Iris pigment epithelial cell (primary cell): ENCODE results near the gene DDRGK1.

Experiments
- DNase-seq: peaks from one replicate; pipeline ENCODE4 v3.0.0-alpha.2; 2011; ENCODE audit warnings: low read depth

Gene DDRGK1

DNA sequence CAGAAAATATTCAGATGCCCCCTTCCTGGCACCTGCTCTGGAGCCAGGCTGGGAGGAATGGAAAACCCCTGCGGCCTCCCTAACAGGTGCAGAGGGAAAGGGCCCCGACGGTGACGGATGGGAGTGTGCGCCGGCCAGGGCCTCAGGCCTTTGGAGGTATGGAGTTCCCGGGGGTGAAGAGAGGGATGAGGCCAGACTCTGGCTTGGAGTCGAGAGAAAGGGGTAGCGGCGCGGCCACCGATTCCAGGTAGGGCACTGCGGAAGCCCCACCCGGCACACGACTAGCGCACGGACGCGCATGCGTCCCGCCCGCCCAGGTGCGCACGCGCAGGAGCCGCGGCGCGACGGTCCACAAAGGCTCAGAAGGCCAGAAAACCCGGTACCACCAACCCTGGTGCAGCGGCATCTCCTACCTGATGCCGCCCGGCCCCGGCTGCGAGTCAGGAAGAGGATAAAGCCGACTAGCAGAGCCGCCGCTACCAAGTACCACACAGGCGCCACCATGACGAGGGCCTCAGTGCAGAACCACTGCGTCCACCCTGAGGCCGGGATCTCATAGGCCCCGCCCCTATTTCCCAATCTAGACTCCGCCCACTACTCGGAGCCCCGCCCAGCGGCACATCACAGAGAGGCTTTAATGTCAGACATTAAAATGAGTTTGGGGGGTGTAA, at the start of gene DDRGK1:
TSS of gene DDRGK1 (minus strand) at position 559 of the 671 bp plus-strand sequence. CDS start at position 504, 55 bp downstream.
- DNase-seq = peak; percentile 78

DNA sequence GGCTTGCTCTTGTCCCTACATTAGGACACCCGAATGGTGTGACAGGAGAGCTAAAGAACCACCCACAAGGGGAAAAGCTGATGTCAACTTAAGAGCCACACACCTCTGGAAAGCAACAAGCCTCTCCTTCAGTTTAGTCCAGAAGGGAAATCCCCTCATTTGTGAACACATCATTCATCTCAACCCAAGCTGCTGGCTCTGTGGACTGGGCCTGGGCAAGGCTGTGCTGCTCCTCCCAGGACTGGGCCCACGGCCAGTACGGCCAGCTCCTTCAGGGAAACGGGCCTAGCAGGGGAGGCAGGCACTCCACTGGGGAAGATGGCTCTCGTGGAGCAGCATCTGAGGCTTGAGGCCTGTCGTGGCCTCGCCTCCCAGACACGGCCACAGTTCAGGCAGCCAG, 47.3 kb upstream of the DDRGK1 start:
- DNase-seq = peak; percentile 34

DNA sequence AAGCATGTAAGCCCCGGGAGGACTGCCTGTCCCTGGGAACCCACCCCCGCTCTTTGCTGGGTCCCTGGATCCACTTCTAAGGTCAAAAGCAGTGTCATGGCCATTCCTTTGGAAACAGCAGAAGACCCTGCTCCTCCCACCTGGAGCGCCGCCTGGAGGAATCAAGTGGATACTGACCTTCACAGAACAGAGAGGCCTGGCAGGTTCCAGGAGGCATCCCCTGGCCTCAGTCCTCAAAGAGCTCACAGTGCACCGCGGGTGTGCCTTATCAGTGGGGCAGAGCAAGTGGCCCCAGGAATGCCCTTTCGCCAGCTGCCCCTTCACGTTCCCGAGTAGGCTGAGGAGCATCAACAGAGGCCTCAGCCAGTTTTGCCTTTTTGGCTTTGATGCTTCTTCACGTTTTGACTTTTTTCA, 45.6 kb upstream of the DDRGK1 start:
- no peak for DNase-seq

DNA sequence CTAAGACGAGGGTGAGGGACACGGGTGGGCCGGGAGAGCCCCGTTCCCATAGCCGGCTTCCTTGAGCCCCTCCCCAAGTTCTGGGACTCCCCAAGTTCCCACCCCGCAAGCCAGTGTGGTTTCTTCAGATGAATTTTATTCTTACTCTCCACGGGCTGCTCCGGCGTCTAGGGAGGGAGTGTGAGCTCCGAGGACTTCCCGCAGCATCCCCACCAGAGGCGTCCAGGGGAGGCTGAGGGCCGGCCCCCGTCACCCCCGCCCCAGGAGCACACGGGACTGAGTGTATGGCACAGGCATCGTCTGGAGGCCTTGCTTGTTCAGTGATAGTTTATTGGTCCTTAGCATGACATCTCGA, 44.5 kb upstream of the DDRGK1 start:
- no peak for DNase-seq

DNA sequence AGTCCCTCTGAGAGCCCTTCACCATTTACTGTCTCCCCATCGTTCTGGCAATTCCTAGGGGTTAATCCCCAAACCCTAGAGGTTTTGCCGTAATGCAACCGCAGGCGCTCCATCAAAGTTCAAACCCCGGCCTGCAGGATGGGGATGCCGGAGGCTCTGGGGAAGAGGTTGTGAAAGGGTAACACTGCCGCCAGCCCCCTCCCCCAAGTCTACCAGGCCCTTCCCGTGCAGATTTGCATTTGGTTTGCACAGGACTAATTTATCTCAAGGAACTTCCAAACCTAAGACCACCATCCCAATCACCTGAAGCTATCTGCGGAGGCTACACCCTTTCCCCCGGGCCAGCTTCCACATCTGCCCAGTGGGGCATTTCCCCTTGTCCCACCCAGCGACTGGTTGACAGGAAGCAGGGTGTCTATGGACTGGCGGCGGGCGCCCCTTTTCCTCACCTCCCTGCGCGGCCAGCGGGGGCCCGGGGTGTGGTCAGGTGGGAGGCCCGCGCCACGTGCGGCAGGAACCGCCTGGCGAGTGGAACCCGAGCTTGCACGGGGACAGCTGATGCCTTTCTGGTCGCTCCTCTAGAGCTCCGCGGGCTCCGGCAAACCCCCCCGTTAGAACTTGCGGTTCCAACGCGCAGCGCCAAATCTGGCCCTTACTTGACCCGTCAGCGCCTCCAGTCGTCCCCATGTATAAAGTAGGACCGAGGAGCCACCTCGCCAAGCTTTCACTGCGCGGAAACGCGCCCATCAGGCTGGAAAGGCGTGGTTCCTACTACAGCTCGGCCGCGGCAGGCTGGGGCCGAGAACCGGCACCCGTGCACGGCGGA, 43.9 kb upstream of the DDRGK1 start:
- peak; percentile 43 for DNase-seq

DNA sequence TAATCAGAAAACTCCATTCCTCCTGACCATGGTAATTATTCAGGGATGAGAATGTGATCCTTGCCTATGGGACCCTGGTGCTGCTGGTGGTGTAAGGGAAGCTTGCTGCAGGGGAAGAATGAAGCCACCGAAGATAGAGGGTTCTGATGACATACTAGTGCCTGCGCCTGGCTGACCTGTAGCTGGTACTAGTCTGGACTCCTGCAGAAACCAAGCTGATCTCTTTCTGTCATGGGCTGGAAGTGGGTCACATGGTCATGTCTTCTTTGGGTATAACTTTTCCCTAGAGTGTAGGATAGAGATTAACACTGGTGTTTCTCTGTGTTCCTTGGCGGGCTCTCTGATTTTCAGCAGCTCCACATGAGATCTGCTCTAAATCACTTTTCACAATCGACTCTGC, 43.2 kb upstream of the DDRGK1 start:
- DNase-seq = no peak

DNA sequence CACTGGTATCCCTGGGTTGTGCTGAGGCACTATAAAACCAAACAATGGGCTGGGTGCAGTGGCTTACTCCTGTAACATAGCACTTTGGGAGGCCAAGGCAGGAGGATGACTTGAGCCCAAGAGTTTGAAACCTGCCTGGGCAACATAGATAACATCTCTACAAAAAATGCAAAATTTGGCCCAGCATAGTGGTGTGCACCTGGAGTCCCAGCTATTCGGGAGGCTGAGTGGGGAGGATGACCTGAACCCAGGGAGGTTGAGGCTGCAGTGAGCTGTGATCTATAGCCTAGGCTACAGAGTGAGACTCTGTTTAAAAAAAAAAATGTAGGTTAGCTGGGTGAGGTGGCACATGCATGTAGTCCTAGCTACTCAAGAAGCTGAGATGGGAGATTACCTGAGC, 42.2 kb upstream of the DDRGK1 start:
- DNase-seq = no peak

DNA sequence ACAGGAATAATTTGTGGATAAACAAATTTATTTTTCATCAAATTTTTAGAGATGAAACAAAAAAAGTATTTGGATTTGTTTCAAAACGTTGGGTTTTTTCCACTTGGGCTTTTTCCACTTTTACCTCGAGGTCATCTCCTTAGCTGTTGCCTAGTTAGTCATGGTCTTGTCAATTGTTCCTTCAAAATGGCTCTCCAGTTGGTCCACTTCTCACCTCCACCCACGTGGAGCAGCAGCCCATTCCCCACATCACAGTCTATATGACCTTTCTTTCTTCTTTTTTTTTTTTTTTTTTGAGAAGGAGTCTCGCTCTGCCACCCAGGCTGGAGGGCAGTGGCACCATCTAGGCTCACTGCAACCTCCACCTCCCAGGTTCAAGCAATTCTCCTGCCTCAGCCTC, 41.2 kb upstream of the DDRGK1 start:
- DNase-seq = no peak

DNA sequence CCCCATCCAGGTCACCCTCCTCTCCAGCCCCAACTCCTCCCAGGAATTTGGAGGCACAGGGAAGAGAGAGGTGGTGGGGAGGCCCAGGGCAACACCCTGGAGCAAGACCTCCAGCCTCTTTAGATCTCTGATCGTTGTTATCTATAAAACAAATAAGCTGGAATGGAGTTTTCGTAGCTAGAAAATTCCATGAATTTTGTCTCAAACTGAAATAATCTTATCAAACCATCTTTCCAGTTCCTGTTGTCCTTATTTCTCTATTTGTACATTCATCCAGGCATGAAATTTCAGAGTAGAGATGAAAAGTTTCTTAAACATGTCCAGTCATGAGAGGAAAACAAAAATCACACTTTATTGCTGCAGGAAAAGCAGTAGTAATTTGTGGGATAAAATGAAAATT, 40.7 kb upstream of the DDRGK1 start:
- DNase-seq = no peak

DNA sequence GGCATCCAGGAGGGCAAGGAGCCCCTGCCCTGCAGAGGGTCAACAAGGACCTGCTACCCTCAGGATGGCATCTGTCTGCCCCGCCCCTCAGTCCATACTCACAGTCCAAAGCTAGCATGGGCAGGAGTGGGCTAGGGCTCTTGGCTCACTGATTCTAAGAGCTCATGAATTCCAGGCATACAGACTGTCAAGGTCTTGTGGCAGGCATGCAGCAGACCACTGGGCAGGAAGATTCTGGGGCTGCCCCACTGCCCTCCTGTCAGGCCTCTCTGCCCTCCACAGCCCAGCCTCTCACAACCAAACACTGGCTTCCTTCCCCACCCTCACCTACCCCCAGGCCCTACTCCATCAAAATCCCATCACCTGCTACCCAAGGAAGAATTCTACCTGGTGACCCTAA, 40.1 kb upstream of the DDRGK1 start:
- no peak for DNase-seq

DNA sequence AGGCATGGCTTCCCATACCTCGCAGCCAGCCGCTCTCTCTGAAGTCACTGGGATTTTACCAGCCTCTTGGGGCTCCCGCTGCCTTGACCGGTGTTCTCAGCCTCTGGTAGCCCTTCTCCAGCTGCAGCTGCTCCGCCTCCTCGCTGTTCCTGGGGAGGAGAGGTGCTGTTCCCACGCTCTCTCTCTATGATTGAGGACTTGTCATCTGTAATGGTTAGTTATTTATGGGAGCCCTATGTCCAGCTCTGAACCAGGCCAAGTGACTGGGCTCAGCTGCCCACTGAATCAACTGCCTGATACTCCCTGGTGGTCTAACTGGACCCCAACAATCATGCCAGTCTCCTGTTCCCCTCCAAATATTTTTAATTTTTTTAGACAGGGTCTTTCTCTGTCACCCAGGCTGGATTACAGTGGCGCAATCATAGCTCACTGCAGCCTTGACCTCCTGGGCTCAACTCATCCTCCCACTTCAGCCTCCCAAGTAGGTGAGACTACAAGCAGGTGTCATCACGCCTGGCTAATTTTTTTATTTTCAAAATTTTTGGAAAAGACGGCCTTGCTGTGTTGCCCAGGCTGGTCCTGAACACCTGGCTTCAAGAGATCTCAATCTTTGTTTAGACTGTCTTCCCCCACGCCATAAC, 39.4 kb upstream of the DDRGK1 start:
- DNase-seq = no peak

DNA sequence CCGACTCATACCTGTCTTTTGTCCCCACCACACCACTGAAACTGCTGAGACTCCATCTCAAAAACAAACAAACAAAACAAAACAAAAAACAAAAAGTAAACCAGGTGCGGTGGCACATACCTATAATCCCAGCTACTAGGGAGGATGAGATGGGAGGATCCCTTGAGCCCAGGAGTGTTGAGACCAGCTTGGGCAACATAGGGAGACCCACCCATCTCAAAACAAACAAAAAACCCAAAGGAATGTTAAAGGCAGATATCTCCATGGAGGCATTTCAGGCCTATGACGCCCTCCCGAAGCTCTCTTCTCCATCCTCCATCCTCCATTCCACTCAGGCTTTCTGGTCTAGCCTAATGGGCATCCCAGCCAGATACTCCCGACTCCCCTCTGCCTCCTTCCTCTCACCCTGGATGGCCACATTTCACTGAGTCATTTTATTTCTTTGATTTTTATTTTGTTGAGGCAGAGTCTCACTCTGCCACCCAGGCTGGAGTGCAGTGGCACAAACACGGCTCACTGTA, 37.8 kb upstream of the DDRGK1 start:
- no peak for DNase-seq

DNA sequence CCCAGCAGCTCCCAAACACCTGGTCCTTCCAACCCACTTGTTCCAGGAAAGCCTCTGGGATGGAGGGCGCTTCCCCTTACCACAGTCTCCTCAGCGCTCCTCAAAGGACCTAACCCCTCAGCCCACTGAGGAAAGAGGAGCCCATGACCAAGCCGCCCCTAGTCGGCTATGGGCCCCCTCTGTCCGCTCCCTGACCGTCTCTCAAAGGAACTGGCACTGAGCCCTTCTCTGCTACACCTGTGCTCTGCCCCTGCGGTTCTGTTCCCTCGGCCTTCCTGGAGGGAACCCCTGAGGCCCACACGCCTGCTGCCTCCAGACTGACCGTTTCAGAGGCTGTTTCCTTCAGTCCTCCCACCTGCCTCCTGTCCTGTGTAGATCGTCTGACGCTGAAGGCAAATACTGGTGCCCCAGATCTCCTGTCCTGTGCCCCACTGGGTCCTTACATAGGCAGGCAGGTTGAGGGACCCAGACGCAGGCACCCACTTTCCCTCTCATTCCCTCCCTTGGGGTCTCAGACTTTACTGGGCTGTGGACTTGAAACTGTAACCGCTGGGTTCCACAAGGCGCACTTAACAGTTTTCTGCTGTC, 36.4 kb upstream of the DDRGK1 start:
- DNase-seq = no peak

DNA sequence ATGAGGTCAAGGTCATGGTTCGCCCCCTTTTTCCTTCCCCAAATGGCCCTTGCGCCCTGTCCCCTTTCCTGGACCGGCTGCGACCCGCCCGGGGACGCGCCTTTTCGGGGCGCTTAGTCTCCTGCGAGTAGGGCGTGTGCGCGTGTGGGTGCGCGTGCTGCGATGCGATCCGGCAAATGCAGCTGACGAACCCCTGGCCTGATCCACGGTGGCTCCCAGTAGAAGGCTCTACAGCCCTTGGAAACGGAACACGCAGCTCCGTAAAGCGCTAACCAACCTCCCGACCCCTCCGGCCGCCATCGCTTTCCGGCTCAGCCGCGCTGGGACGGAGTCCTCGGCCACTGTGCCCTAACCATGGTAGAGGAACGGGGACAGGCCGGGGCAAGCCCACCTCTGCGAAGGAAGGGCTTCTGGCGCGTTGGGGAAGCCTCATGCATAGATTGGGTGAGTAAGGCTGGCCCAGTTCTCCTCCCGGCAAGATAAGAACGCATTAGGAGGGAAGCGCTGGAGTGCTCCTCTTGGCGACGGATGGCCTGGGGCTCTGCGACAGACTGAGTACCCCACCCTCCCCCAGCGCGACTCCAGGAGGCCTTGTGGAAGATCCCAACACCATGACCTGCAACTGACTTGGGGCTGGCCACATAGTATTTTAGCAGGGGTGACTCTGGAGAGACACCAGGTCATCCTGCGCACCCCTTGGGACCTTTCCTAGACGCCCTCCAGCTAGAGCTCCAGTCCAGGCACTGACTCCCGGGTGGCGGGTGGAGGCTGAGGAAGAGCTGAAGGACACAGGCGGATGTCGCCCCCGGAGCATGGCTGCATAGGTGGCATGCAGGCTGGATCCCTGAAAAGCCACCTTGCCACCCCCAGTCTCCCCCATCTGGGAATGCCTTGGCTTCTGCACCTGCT, 35.6 kb upstream of the DDRGK1 start:
- peak; percentile 52 for DNase-seq

DNA sequence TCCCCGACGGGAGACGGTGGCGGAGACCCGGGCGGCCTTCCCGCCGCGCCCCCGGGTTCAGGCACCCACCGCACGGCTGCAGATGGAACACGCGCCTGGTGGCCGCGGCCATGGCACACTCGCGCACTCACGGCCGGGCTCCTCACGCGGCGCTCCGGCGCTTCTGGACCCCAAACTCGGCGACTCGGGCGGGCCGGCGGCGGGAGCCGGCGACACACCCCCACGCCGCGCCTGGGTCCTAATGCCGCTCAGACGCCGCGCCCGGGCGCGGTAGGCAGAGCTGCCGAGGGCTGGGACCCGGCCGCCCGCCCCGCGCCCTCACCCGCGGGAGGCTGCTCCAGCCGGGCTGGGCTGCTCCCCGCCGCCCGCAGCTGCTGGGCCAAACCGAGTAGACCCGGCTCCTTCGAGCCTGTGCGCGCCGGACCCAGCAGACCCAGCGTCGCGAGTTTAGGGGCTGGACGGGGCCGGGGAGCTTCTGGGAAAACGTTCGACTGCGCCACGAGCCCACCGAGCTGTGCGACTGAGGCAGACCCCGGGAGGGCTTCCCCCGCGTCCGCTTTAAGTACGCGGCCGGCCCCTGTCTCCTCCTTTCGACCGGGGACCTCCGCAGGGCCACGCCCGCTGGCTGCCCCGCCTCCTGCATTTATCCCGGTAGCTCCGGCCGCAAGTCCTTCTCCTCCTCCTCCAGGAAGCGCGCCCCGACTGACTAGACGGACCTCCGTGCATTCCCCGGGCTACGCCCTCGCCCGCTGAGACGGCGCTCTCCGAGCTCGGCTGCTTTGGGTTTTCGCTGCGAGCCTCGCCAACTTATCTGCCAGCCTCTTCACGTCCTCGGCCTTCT, 34.8 kb upstream of the DDRGK1 start, which contains the start of gene SLC4A11:
TSS of gene SLC4A11 (minus strand) at position 165 of the 841 bp plus-strand sequence. CDS start at position 112, 53 bp downstream.
- peak; percentile 75 for DNase-seq

DNA sequence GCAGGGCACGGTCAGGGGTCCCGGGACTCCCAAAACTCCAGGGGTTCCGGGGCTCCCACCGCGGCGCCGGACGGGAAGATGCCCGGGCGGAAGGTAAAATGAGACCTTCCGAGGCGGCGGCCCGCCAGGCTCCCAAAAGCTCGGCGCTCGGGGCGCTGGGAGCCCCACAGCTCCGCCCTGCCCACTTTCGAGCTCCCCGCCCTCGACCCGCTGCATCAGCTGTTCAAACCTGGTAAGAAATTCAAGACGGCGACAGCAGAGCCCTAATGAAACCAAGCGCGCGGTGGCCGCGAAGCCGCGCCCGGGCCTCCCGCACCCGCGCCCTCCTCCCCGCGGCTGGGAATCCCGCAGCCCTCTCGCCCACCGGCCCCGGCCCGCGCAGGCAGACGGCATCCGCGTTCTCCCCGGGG, 34.1 kb upstream of the DDRGK1 start:
- DNase-seq = peak; percentile 37

DNA sequence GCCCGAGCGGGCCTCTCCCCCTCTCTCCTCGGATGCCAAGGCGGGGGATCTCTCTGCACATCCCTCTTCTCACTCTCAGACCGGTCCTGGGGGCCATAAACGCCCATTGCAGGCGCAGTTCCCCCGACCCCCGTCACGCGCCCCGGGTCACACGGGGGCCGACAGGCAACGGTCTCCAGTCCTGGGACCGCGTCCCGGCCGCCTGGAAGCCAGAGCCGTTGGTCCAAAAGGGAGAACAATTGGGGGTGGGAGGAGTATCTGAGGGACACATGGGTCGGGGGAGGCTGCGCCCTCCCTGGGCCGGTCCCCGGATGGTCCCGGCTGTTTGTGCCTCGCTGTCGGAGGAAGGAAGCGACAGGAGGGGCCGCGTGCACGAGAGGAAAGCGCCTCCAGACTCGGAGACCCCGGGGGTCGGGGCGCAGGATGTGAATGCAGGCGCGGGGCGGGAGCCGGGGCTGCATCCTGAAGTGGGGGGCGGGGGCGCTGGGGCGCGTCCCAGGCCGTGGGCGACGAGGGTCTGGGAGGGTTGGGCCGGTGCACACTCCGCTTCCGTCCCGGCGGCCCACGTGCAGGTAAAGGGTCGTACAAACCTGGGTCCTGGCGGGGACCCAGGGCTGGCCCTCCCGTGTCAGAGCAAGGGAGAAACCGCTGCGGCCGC, 33.6 kb upstream of the DDRGK1 start:
- DNase-seq = no peak

DNA sequence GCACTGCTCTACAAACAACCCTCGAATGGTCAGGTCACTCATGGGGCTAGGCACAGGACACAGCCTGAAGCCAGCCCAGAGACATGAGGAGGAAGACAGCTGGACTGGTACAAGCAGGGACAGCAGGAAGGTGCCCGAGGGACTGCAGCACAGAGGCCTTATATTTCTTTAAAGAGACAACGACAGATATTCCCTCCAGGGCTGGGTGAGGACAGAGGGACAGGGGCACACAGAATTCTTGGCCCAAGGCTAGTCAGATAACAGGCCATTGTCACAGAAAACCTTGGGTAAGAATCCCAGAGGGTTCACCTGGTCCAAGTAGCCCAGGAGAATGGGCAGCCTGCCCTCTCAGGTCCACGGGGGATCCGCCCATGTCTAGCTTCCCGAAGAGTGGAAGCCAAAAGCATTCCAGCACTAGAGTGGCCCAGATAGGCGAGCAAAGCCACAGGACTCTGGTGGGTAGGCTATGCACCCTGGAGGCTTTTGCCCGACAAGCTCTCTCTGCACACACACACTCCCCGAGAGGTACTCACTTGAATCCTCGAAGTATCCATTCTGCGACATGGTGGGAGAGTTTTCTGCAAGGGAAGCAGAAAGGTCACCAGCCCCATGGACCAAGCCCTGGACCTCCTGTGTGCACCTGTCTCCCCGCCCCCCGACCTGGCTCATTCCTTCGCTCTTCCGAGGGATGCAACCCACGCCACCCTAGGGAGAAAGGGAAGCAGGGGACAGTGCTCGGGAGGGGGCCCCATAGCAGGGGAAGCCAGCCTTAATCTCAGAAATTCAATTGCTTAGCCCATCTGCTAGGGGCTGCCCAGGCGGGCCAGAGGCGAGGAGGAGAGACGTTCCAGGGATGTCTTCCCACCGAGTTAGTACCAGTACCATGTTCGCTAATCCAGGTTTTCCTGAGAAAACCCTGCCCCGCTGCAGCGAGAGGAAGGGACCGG, 32.8 kb upstream of the DDRGK1 start:
- no peak for DNase-seq
